HFFc6 (cell line): ENCODE data around the gene EPB41L5. TPM values are rescaled to one million over a fixed set of nuclear protein-coding genes. Genes with fewer than 3 reads are reported as not detected.

Source experiments
- DNase-seq: peaks from one replicate; pipeline ENCODE4 v3.0.0-alpha.2; 2018
- H3K27ac Mint-ChIP-seq: 2 replicates; pipeline ENCODE4 v1.8.0; 2020; ENCODE audit warnings: mild to moderate bottlenecking, mixed read lengths
- H3K27me3 Mint-ChIP-seq: 2 replicates; pipeline ENCODE4 v1.8.0; 2021; ENCODE audit warnings: mild to moderate bottlenecking, moderate library complexity, mixed read lengths; ENCODE audit not compliant: insufficient read depth
- H3K36me3 Mint-ChIP-seq: 2 replicates; pipeline ENCODE4 v1.8.0; 2021; ENCODE audit warnings: low read depth, mixed read lengths
- H3K4me1 Mint-ChIP-seq: 2 replicates; pipeline ENCODE4 v1.8.0; 2020; ENCODE audit warnings: low read depth, mixed read lengths
- H3K4me3 Mint-ChIP-seq: 2 replicates; pipeline ENCODE4 v1.8.0; 2020; ENCODE audit warnings: mild to moderate bottlenecking, moderate library complexity, mixed read lengths
- H3K9me3 Mint-ChIP-seq: 2 replicates; pipeline ENCODE4 v1.8.0; 2020; ENCODE audit warnings: mild to moderate bottlenecking, mixed read lengths
- total RNA-seq, 6 experiments: library from RNA; stranded (reverse); fragmentation: NEBNext Ultra II Directional; extraction: Animal tissue kit (Norgen Biotek cat#: 25700); gene quantifications; 2 replicates in 1 of 6; 3 replicates in 5 of 6; pipeline ENCODE4 v1.2.3, GENCODE V29; 2021
- TF ChIP-seq, protein P1 (sequence below): fragments of 200-600 bp; sonication (generic); IDR thresholded peaks from 2 replicates; pipeline ENCODE4 v1.5.0; 2021; ENCODE audit warnings: antibody characterized with exemption, mild to moderate bottlenecking

Gene EPB41L5
- total RNA-seq, 6 experiments from 2014 or later = 0.63 to 1.3 (median 0.92) TPM

DNA sequence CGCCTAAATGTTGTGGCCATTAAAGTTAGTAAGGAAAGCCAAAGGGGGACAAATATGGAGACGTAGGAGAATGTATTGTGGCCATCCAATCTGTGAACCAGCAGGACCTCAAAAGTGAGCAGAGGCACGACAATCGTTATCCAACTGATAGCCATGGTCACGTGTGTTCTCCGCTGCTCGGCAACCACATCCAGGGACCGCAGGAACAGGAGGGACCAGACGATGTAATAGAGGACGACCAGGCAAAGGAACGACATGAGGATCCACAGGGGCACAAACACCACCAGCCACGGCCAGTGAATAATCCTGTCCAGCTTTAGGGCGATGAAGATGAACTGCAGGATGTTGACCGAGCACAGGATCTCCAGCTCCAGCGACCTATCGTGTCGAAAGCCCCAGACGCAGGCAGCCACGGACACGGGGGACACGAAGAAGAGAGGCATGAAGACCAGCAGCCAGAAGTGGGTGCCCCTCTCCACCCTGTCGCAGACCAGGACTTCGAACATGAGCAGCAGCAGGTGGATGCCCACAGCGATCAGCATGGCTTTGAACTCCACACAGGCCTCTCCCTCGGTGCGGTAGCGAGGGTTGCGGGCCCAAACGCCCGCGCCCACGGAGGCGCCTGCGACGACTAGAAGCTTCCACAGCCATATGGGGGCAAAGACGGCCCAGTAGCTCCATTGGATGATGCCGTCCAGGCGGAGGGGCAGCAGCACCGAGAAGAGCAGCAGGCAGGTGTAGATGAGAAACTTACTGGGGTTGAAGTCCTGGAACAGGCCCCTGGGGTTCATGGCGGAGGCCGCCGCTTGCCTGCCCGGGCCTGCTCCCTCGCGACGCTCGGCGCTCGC lies 209.5 kb downstream of the EPB41L5 start:
- Mint-ChIP-seq H3K9me3 (peaks cover 11% of the 10 kb centered on the region), H3K4me1 (peaks cover 38% of the 10 kb centered on the region), H3K4me3 (peak overlapping the region; percentile 82), H3K27me3 (peaks cover 2% of the 10 kb centered on the region; the same call in 1 of the 2 replicates), H3K27ac (peak overlapping the region; percentile 80), H3K36me3 (peaks cover 33% of the 10 kb centered on the region)
- TF ChIP-seq, protein P1, sequence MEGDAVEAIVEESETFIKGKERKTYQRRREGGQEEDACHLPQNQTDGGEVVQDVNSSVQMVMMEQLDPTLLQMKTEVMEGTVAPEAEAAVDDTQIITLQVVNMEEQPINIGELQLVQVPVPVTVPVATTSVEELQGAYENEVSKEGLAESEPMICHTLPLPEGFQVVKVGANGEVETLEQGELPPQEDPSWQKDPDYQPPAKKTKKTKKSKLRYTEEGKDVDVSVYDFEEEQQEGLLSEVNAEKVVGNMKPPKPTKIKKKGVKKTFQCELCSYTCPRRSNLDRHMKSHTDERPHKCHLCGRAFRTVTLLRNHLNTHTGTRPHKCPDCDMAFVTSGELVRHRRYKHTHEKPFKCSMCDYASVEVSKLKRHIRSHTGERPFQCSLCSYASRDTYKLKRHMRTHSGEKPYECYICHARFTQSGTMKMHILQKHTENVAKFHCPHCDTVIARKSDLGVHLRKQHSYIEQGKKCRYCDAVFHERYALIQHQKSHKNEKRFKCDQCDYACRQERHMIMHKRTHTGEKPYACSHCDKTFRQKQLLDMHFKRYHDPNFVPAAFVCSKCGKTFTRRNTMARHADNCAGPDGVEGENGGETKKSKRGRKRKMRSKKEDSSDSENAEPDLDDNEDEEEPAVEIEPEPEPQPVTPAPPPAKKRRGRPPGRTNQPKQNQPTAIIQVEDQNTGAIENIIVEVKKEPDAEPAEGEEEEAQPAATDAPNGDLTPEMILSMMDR = no peak
- no peak for DNase-seq

DNA sequence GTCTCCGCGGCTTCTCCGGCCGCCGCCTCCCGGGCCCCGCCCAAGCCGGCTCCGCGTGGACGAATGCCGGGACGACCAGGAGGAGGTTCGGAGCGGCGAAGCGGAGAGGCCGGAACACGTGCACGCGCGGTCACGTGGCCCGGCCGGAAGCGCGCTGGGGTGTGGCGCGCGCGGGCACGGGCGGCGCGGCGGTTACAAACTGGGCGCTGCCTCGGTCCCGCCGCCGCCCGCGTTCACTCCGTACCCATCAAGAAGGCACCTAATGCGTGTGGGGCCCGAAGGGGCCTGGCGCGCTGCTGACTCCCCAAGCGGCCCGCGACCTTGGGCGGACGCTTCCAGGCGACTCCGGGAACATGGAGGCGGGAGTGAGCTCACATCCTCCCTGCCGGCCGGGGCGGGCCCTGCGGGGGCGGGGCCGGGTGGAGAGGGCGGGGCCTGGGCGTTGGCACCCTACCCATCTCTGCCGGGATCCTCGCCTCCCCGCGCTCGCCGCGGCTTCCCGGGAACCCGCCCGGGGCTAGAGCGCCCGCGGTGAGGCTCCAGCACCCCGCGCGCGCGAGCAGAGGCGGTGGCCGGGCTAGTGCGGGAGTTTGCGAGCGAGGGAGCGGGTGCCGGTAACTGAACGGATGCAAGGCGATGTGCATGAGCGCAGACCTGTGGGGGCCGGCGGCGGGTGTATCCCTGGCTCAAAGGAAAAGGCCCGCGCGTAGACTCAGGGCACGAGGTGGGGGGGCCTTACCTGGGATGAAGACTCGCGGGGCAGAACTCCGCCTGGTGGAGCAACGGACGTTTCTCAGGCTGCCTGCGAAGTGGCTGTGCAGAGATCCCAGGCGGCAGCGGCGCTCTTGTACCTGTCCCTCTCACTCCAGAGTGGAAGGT lies 210.4 kb downstream of the EPB41L5 start, which contains the start of gene TMEM185B:
Gene TMEM185B (minus strand): TSS at position 367 of the 879 bp plus-strand sequence. CDS start 424 bp downstream, outside the sequence.
- peak within 1 kb of the TSS; percentile 82 for H3K4me3 Mint-ChIP-seq
- TF ChIP-seq, protein P1 = peak; percentile 52

DNA sequence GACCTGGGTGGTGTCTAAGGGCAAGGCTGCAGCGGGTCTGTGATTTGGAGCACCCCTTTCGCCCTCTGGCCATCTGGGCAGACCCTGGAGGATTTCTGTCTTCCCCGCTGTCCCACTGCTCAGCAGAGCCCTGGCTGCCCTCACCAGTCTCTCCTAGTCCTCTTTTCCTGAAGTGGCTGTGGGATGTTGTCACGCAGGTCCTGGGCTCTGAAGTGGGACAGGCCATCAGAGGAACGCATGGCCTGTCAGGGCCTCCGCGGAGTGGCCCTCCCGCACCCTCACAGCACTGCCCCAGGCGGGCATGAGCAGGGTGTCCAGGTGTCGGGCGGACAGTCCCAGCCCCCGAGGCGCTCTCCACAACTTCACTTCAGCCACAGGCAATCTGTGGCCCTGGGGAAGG lies 211.4 kb downstream of the EPB41L5 start:
- H3K4me3 Mint-ChIP-seq = peak overlapping the region; percentile 82
- peaks cover 8% of the 10 kb centered on the region for H3K27me3 Mint-ChIP-seq
- DNase-seq = no peak
- H3K4me1 Mint-ChIP-seq = peaks cover 38% of the 10 kb centered on the region
- TF ChIP-seq, protein P1 = no peak
- H3K27ac Mint-ChIP-seq = no peak overlapping the region
- H3K36me3 Mint-ChIP-seq = peaks cover 29% of the 10 kb centered on the region
- peaks cover 11% of the 10 kb centered on the region for H3K9me3 Mint-ChIP-seq

More for the DNA sequence above, 210.4 kb downstream of the EPB41L5 start, which contains the start of gene TMEM185B:
- peaks cover 11% of the 10 kb centered on the region for H3K9me3 Mint-ChIP-seq
- peak within 1 kb of the TSS; percentile 80 for H3K27ac Mint-ChIP-seq
- peaks cover 5% of the 10 kb centered on the region for H3K27me3 Mint-ChIP-seq
- peak; percentile 73 for DNase-seq
- H3K4me1 Mint-ChIP-seq = peaks cover 38% of the 10 kb centered on the region
- peaks cover 33% of the 10 kb centered on the region for H3K36me3 Mint-ChIP-seq

DNA sequence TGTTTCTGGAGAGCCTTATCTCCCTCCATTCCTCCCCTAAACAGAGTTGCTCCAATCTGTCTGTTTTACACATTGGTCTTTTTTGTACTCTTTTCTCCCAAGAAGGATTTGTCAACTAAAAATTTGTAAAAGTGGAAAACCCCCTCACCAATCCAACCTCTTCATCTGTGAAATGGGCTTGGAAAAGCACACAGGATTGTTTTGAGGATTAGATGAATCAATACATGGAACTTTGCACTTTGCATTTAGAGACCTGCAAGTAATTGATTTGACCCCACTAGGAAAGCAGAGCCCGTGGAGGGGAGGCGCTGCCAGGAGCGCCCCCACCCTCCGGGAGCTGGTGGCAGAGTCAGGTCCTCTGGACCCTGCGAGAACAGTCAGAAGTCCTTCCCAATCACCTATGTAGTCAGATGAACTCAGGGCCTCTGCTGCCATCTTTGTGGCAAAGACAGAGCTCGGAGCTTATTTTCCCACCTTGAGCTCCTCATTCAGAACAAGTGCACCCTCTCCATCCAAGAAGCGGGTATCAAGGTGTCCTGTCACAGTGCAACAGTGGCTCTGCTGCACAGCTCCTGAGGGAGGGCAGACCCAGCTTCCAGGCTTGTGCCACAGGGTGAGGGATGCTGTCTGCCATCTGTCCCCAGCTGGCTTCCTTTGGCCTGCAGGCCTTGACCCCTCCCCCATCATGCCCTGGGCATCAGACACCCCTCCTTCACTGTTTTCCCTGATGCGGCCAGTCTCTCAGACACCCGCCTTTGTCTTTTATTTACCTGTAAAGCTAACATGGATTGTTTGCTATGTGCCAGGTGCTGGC lies 212.1 kb downstream of the EPB41L5 start:
- Mint-ChIP-seq H3K27me3 (peaks cover 8% of the 10 kb centered on the region), H3K36me3 (peaks cover 26% of the 10 kb centered on the region), H3K9me3 (peaks cover 11% of the 10 kb centered on the region), H3K4me1 (peaks cover 34% of the 10 kb centered on the region), H3K4me3 (0 out of 2 replicates have a peak overlapping the region, but pooled peaks have one; percentile 34), H3K27ac (no peak overlapping the region)
- DNase-seq = no peak
- TF ChIP-seq, protein P1 = no peak

DNA sequence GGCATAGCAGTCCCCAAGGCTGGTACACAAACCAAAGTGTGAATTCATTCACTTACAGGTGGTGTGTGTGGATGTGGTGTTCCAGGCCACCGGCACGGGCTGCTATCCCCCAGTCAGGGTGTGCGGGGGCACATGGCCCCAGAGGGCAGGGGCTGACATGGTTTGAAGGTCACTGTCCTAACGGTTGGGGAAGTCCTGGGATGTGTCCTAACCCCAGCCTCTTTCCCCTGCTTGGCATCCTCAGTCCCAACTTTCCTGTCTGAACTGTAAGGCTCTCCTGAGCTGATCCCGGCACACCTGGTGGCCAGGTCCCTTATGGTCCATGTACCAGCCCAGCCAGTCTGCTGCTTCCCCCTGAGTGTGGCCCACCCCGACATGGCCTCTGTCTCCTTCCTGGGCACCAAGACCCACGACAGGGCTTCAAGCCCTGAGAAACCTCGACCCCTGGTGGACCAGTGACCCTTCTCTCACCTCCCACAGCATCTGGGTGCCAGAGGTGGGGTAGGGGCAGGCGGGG lies 212.7 kb downstream of the EPB41L5 start:
- Mint-ChIP-seq H3K27ac (no peak overlapping the region), H3K4me3 (no peak overlapping the region), H3K27me3 (peaks cover 8% of the 10 kb centered on the region), H3K4me1 (peaks cover 28% of the 10 kb centered on the region), H3K9me3 (peaks cover 11% of the 10 kb centered on the region), H3K36me3 (peaks cover 19% of the 10 kb centered on the region)
- DNase-seq = no peak
- TF ChIP-seq, protein P1 = no peak
